Calu3 (cell line): ENCODE results near the gene CNOT2. TPM values are rescaled to one million over a fixed set of nuclear protein-coding genes. Genes with fewer than 3 reads are reported as not detected.
"Not testable (repeated sequence)": the region's sequence is repeated elsewhere in the genome, so short reads cannot be mapped to it uniquely, and the experiment has no call there.

Experiments used
- BruUV-seq: library from RNA; stranded (reverse); fragments of 400-500 nt; replicated peaks from 2 replicates; lab custom pipeline; 2021; lab: Mats Ljungman, UMichigan
- CTCF ChIA-PET: fragments of 300-600 bp; sonication (Branson Sonifier 250); formaldehyde crosslinking; loops from one replicate; lab custom pipeline; 2022; ENCODE audit warnings: antibody characterized with exemption; lab: Charles Lee
- DNase-seq: peaks from one replicate; pipeline ENCODE4 v3.0.0; 2022
- H3K27ac Mint-ChIP-seq: one replicate; pipeline ENCODE4 v1.8.0; 2022; ENCODE audit warnings: mixed read lengths; ENCODE audit not compliant: unreplicated experiment
- H3K27me3 Mint-ChIP-seq: one replicate; pipeline ENCODE4 v1.8.0; 2022; ENCODE audit warnings: mixed read lengths; ENCODE audit not compliant: unreplicated experiment
- H3K36me3 Mint-ChIP-seq: one replicate; pipeline ENCODE4 v1.8.0; 2022; ENCODE audit warnings: mild to moderate bottlenecking, moderate library complexity, mixed read lengths; ENCODE audit not compliant: insufficient read depth, unreplicated experiment
- H3K4me1 Mint-ChIP-seq: one replicate; pipeline ENCODE4 v1.8.0; 2022; ENCODE audit warnings: mild to moderate bottlenecking, low read depth, mixed read lengths; ENCODE audit not compliant: unreplicated experiment
- H3K4me3 Mint-ChIP-seq: one replicate; pipeline ENCODE4 v1.8.0; 2022; ENCODE audit warnings: mild to moderate bottlenecking, low read depth, moderate library complexity, mixed read lengths; ENCODE audit not compliant: unreplicated experiment
- H3K9me3 Mint-ChIP-seq: one replicate; pipeline ENCODE4 v1.8.0; 2022; ENCODE audit warnings: low read depth, mixed read lengths; ENCODE audit not compliant: unreplicated experiment
- intact Hi-C: fragments of 100-400 bp; cut with micrococcal nuclease; formaldehyde crosslinking; loops from one replicate; pipeline ENCODE4 v1.10.0; 2022; ENCODE audit not compliant: unreplicated experiment
- total RNA-seq: library from RNA; stranded (reverse); gene quantifications from 2 replicates; pipeline ENCODE4 v1.2.3, GENCODE V29; 2022
- TF ChIP-seq, protein P1 (sequence below): fragments of 200-600 bp; IDR thresholded peaks from one replicate; pipeline ENCODE4 v1.8.0; 2022; ENCODE audit warnings: antibody characterized with exemption; ENCODE audit not compliant: unreplicated experiment

The CNOT2 gene
- total RNA-seq, 1 experiment from 2014 or later, result 126 TPM

- Mint-ChIP-seq H3K27me3 (no peaks in the 10 kb centered on the region), H3K4me3 (no peak overlapping the region), H3K9me3 (no peaks in the 10 kb centered on the region), H3K36me3 (peaks cover 21% of the 10 kb centered on the region), H3K27ac (no peak overlapping the region), H3K4me1 (peaks cover 19% of the 10 kb centered on the region)
- TF ChIP-seq, protein P1, sequence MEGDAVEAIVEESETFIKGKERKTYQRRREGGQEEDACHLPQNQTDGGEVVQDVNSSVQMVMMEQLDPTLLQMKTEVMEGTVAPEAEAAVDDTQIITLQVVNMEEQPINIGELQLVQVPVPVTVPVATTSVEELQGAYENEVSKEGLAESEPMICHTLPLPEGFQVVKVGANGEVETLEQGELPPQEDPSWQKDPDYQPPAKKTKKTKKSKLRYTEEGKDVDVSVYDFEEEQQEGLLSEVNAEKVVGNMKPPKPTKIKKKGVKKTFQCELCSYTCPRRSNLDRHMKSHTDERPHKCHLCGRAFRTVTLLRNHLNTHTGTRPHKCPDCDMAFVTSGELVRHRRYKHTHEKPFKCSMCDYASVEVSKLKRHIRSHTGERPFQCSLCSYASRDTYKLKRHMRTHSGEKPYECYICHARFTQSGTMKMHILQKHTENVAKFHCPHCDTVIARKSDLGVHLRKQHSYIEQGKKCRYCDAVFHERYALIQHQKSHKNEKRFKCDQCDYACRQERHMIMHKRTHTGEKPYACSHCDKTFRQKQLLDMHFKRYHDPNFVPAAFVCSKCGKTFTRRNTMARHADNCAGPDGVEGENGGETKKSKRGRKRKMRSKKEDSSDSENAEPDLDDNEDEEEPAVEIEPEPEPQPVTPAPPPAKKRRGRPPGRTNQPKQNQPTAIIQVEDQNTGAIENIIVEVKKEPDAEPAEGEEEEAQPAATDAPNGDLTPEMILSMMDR, result no peak
- intact Hi-C loops, result no loop called here
- DNase-seq, result no peak
- CTCF ChIA-PET, result no interaction called here
- BruUV-seq, result no TSS peak
Observed at GRCh38 chr12:70290116-70290515, 46.9 kb downstream of the CNOT2 start.

GRCh38 chr12:70292017-70292776 is 49.0 kb downstream of the CNOT2 start:
- no peak for DNase-seq
- Mint-ChIP-seq H3K4me1 (peaks cover 19% of the 10 kb centered on the region), H3K27me3 (no peaks in the 10 kb centered on the region), H3K9me3 (no peaks in the 10 kb centered on the region), H3K4me3 (no peak overlapping the region), H3K36me3 (peaks cover 17% of the 10 kb centered on the region), H3K27ac (no peak overlapping the region)
- BruUV-seq, result no TSS peak
- intact Hi-C loops, result no loop called here
- TF ChIP-seq, protein P1, result no peak
- CTCF ChIA-PET, result no interaction called here

DNA sequence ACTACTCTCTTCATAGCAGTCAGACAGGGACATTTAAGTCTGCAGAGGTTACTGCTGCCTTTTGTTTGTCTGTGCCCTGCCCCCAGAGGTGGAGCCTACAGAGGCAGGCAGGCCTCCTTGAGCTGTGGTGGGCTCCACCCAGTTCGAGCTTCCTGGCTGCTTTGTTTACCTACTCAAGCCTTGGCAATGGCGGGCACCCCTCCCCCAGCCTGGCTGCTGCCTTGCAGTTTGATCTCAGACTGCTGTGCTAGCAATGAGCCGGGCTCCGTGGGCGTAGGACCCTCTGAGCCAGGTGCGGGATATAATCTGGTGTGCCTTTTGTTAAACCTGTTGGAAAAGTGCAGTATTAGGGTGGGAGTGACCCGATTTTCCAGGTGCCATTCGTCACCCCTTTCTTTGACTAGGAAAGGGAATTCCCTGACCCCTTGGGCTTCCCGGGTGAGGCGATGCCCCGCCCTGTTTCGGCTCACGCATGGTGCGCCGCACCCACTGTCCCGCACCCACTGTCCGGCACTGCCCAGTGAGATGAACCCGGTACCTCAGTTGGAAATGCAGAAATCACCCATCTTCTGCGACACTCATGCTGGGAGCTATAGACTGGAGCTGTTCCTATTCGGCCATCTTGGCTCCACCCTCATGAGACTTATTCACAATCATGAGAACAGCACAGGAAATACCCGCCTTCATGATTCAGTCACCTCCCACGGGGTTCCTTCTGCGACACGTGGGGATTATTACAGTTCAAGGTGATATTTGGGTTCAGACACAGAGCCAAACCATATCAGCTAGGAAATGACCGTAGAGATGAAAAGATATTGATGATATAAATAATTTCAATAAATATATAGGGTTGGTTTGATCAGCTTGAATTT is 61.7 kb downstream of the CNOT2 start:
- H3K4me3 Mint-ChIP-seq, H3K27me3 Mint-ChIP-seq, BruUV-seq, DNase-seq, H3K27ac Mint-ChIP-seq, CTCF ChIA-PET, intact Hi-C loops, H3K4me1 Mint-ChIP-seq, H3K9me3 Mint-ChIP-seq: not testable (repeated sequence)
- peaks cover 13% of the 10 kb centered on the region for H3K36me3 Mint-ChIP-seq

- no peaks in the 10 kb centered on the region for H3K4me1 Mint-ChIP-seq
- H3K9me3 Mint-ChIP-seq, result peaks cover 3% of the 10 kb centered on the region
- no peak overlapping the region for H3K27ac Mint-ChIP-seq
- no TSS peak for BruUV-seq
- intact Hi-C loops, result no loop called here
- peaks cover 13% of the 10 kb centered on the region for H3K36me3 Mint-ChIP-seq
- no peaks in the 10 kb centered on the region for H3K27me3 Mint-ChIP-seq
- CTCF ChIA-PET, result no interaction called here
- H3K4me3 Mint-ChIP-seq, result no peak overlapping the region
- DNase-seq, result no peak
- TF ChIP-seq, protein P1, result no peak
Observed at GRCh38 chr12:70305794-70306193, 62.6 kb downstream of the CNOT2 start.
